Activated CD4-positive, alpha-beta T cell treated with anti-CD3 and anti-CD28 coated beads for 1 hour (primary cell): Measurements from ENCODE around the gene SYT14.
"Not testable (repeated sequence)": the region's sequence is repeated elsewhere in the genome, so short reads cannot be mapped to it uniquely, and the experiment has no call there.

Source experiments
- DNase-seq: peaks from one replicate; pipeline ENCODE4 v3.0.0-alpha.2; 2020

The SYT14 gene

GRCh38 chr1:209937996-209938959 lies at the start of gene SYT14:
TSS of gene SYT14 (plus strand) at chr1:209938217. CDS start at chr1:209938265, 48 bp downstream.
- no peak for DNase-seq

DNA sequence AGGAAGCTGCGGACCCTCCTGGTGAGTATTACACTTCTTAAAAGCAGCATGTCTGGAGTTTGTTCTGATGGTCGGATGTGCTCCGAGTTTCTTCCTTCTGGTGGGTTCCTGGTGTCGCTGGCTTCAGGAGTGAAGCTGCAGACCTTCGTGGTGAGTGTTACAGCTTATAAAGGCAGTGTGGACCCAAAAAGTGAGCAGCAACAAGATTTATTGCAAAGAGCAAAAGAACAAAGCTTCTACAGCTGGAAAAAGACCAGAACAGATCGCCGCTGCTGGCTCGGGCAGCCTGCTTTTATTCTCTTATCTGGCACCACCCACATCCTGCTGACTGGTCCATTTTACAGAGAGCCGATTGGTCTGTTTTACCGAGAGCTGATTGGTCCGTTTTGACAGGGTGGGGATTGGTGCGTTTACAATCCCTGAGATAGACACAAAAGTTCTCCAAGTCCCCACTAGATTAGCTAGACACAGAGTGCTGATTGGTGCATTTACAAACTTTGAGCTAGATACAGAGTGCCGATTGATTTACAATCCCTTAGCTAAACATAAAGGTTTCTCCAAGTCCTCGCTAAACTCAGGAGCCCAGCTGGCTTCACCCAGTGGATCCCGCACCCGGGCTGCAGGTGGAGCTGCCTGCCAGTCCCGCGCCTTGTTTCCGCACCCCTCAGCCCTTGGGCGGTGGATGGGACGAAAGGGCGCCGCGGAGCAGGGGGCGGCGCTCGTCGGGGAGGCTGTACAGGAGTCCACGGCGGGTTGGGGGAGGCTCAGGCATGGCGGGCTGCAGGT lies 49.5 kb upstream of the SYT14 start:
- DNase-seq, result not testable (repeated sequence)

- DNase-seq, result no peak
These were observed 49.0 kb upstream of the SYT14 start for GRCh38 chr1:209889077-209889418.

GRCh38 chr1:209890641-209891330 lies 47.2 kb upstream of the SYT14 start:
- DNase-seq, result no peak

DNA sequence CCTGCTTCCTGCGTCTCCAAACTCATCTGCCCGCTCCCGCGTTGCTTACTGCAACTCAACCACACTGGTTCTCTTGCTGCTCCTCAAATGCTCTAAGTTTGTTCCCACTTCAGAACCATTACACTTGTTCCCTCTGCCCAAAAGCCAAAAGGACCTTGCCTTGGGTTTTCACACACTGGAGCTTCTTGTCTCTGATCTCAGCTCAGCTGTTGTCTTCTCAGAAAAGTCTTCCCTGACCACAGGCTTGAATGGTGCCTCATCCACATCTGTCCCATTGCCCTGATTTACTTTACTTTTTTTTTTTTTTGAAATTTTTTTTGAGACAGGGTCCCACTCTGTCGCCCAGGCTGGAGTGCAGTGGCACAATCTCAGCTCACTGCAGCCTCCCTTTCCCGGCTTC lies 44.3 kb upstream of the SYT14 start:
- DNase-seq, result no peak

DNA sequence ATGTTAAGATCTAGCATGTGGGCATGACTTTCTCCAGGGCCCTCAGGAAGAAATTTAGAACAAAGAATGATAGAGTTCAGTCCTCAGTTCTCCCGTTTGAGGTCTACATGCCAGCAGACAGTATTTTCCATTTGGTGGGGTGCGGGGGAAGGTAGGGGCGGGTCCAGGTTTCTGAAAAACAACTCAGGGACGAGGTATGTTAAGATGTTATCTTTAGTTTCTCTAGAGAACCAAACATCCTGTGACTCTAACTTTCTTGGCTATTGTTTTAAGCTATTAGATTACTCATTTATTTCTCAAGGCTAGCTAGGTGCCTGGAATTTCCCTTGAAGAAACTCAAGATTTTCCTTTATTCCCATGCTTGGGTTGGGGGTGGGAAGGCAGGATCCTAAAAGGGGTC lies 42.3 kb upstream of the SYT14 start:
- DNase-seq, result no peak

GRCh38 chr1:209896346-209896745 lies 41.7 kb upstream of the SYT14 start:
- no peak for DNase-seq

DNA sequence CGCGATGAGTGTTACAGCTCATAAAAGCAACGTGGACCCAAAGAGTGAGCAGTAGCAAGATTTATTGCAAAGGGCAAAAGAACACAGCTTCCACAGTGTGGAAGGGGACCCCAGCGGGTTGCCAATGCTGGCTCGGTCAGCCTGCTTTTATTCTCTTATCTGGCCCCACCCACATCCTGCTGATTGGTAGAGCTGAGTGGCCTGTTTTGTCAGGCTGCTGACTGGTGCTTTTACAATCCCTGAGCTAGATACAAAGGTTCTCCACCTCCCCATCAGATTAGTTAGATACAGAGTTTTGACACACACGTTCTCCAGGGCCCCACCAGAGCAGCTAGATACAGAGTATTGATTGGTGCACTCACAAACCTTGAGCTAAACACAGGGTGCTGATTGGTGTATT lies 39.7 kb upstream of the SYT14 start:
- not testable (repeated sequence) for DNase-seq

GRCh38 chr1:209898851-209899250 lies 39.2 kb upstream of the SYT14 start:
- not testable (repeated sequence) for DNase-seq

GRCh38 chr1:209899948-209900347 lies 38.1 kb upstream of the SYT14 start:
- no peak for DNase-seq

- DNase-seq, result no peak
These were observed 37.3 kb upstream of the SYT14 start for GRCh38 chr1:209900734-209901133.

GRCh38 chr1:209901211-209901610 lies 36.8 kb upstream of the SYT14 start:
- no peak for DNase-seq

DNA sequence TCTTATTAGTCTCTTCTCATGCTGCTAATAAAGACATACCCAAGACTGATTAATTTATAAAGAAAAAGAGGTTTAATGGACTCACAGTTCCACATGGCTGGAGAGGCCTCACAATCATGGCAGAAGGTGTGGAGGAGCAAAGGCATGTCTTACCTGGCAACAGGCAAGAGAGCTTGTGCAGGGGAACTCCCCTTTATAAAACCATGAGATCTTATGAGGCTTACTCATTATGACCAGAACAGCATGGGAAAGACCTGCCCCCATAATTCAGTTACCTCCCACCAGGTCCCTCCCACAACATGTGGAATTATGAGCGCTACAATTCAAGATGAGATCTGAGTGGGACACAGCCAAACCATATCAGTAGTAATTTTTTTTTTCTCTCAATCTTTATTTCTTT lies 33.2 kb upstream of the SYT14 start:
- not testable (repeated sequence) for DNase-seq

- no peak for DNase-seq
These were observed 26.3 kb upstream of the SYT14 start for GRCh38 chr1:209911746-209912145.

GRCh38 chr1:209912306-209912705 lies 25.7 kb upstream of the SYT14 start:
- DNase-seq, result no peak

DNA sequence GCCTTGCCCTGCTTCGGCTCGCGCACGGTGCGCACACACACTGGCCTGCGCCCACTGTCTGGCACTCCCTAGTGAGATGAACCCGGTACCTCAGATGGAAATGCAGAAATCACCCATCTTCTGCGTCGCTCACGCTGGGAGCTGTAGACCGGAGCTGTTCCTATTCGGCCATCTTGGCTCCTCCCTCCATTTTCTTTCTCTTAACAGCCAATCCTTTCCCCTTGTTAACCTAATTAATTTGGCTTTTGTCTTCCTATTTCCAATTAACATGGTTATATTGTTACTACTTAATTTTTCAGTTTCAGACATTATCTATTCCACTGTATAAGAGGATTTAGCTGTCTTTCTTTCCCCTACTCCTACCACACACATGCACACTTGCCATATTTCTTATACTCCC lies 18.4 kb upstream of the SYT14 start:
- DNase-seq, result not testable (repeated sequence)

- DNase-seq, result no peak
These were observed 17.2 kb upstream of the SYT14 start for GRCh38 chr1:209920844-209921243.

GRCh38 chr1:209924390-209924789 lies 13.6 kb upstream of the SYT14 start:
- no peak for DNase-seq

DNA sequence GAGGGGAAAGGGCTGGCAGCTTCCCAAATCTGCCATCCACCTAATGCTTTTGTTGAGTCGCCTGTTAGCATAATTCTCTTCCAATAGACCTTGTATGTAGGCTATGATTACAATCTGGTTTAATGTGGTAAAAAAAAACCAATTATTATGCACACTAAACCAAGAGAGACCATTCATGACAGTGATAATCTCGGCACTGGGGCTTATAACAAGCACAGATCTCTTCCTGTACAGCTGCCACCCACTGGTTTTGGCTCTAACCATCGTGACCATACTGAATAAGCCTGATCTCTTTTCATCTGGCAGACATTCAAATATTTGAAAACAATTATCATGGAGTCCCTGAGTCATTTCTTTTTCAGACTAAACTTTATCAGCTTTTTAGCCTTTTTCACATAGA lies 12.0 kb upstream of the SYT14 start:
- DNase-seq, result no peak

- DNase-seq, result no peak
These were observed 10.6 kb upstream of the SYT14 start for GRCh38 chr1:209927466-209927865.

- no peak for DNase-seq
These were observed 8.3 kb upstream of the SYT14 start for GRCh38 chr1:209929751-209930150.

- DNase-seq, result no peak
These were observed 6.9 kb upstream of the SYT14 start for GRCh38 chr1:209931141-209931540.

DNA sequence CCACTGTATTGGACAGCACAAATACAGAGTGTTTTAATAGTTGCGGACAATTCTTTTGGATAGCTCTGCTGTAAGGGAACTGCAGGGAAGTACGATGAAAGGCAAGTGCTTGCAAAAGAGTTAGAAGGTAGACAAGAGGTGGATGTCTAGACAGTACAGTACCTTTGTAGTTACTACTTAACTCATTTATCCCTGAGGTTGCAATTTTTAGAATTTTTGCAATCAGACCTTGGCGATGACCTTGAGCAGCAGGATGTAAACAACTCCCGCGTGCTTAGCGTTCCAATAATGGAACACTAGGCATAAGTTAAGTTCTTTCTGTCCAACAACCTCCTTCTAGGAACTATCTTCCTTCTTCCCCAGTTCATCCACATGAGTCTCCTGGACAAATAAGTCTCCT lies 1.9 kb upstream of the SYT14 start:
- DNase-seq, result no peak
